KOPT-K1 (cell line): ENCODE results near the gene VIPR2.
A peak's percentile ranks its signal among the peaks of the same experiment; 100 is the strongest.

Experiments used
- H3K27ac ChIP-seq: fragments of 200-600 bp; sonication (generic); 2 replicates; pipeline ENCODE4 v1.5.1; 2016; ENCODE audit warnings: antibody characterized with exemption, mild to moderate bottlenecking, low read depth, low read length; ENCODE audit not compliant: poor library complexity, severe bottlenecking
- H3K36me3 ChIP-seq: fragments of 200-600 bp; sonication (generic); 2 replicates; pipeline ENCODE4 v1.5.1; 2017; ENCODE audit warnings: antibody characterized with exemption, mild to moderate bottlenecking, low read length, moderate library complexity; ENCODE audit not compliant: insufficient read depth
- H3K9me3 ChIP-seq: fragments of 200-600 bp; sonication (generic); 2 replicates; pipeline ENCODE4 v1.5.1; 2017; ENCODE audit warnings: antibody characterized with exemption, low read length, mild to moderate bottlenecking; ENCODE audit not compliant: insufficient read depth, poor library complexity, severe bottlenecking

The VIPR2 gene

GRCh38 chr7:159027056-159027788 lies 117.4 kb downstream of the VIPR2 start:
- Histone ChIP-seq H3K36me3 (peaks cover 42% of the 10 kb centered on the region), H3K27ac (peak overlapping the region; percentile 42), H3K9me3 (no peaks in the 10 kb centered on the region)

GRCh38 chr7:159026271-159027055 lies 118.2 kb downstream of the VIPR2 start:
- H3K27ac ChIP-seq = peak overlapping the region; percentile 42
- H3K9me3 ChIP-seq = no peaks in the 10 kb centered on the region
- H3K36me3 ChIP-seq = peaks cover 34% of the 10 kb centered on the region

GRCh38 chr7:159025161-159025779 lies 119.4 kb downstream of the VIPR2 start:
- peaks cover 11% of the 10 kb centered on the region for H3K9me3 ChIP-seq
- H3K27ac ChIP-seq = peak overlapping the region; percentile 42
- H3K36me3 ChIP-seq = peaks cover 22% of the 10 kb centered on the region

GRCh38 chr7:159024280-159024951 lies 120.3 kb downstream of the VIPR2 start:
- Histone ChIP-seq H3K36me3 (peaks cover 14% of the 10 kb centered on the region), H3K27ac (no peak overlapping the region), H3K9me3 (peaks cover 17% of the 10 kb centered on the region)

- Histone ChIP-seq H3K36me3 (peaks cover 7% of the 10 kb centered on the region), H3K9me3 (peaks cover 17% of the 10 kb centered on the region), H3K27ac (no peak overlapping the region)
These were observed 120.9 kb downstream of the VIPR2 start for GRCh38 chr7:159023746-159024145.

- H3K36me3 ChIP-seq = peaks cover 2% of the 10 kb centered on the region; the same call in 1 of the 2 replicates
- H3K27ac ChIP-seq = no peak overlapping the region
- H3K9me3 ChIP-seq = peaks cover 17% of the 10 kb centered on the region
These were observed 121.5 kb downstream of the VIPR2 start for GRCh38 chr7:159023206-159023605.

GRCh38 chr7:159022238-159022993 lies 122.3 kb downstream of the VIPR2 start:
- H3K9me3 ChIP-seq = peaks cover 17% of the 10 kb centered on the region
- no peaks in the 10 kb centered on the region for H3K36me3 ChIP-seq
- H3K27ac ChIP-seq = no peak overlapping the region

- Histone ChIP-seq H3K27ac (no peak overlapping the region), H3K36me3 (no peaks in the 10 kb centered on the region), H3K9me3 (peaks cover 17% of the 10 kb centered on the region)
These were observed 123.7 kb downstream of the VIPR2 start for GRCh38 chr7:159020987-159021386.

- Histone ChIP-seq H3K27ac (no peak overlapping the region), H3K36me3 (no peaks in the 10 kb centered on the region)
These were observed 125.6 kb downstream of the VIPR2 start for GRCh38 chr7:159019111-159019510.

GRCh38 chr7:159017741-159018140 lies 126.9 kb downstream of the VIPR2 start:
- Histone ChIP-seq H3K9me3 (peaks cover 17% of the 10 kb centered on the region), H3K27ac (peak overlapping the region; percentile 32), H3K36me3 (no peaks in the 10 kb centered on the region)

More at GRCh38 chr7:159019111-159019510, 125.6 kb downstream of the VIPR2 start:
- H3K9me3 ChIP-seq = peaks cover 17% of the 10 kb centered on the region

- H3K27ac ChIP-seq = peak overlapping the region; percentile 32
- no peaks in the 10 kb centered on the region for H3K36me3 ChIP-seq
- peaks cover 17% of the 10 kb centered on the region for H3K9me3 ChIP-seq
These were observed 127.5 kb downstream of the VIPR2 start for GRCh38 chr7:159017210-159017609.

- Histone ChIP-seq H3K27ac (no peak overlapping the region), H3K36me3 (no peaks in the 10 kb centered on the region), H3K9me3 (peaks cover 17% of the 10 kb centered on the region)
These were observed 128.1 kb downstream of the VIPR2 start for GRCh38 chr7:159016591-159016990.

- H3K36me3 ChIP-seq = no peaks in the 10 kb centered on the region
- peak overlapping the region; percentile 36 for H3K27ac ChIP-seq
- H3K9me3 ChIP-seq = peaks cover 10% of the 10 kb centered on the region
These were observed 128.9 kb downstream of the VIPR2 start for GRCh38 chr7:159015454-159016410.
